Loucy (cell line): ENCODE data around the gene TIAM1.

Experiments used
- H2AFZ ChIP-seq: fragments of 200-600 bp; sonication (generic); 2 replicates; pipeline ENCODE4 v1.6.0; 2016; ENCODE audit warnings: antibody characterized with exemption, mild to moderate bottlenecking, low read length, moderate library complexity
- H3F3A ChIP-seq: fragments of 200-600 bp; 2 replicates; pipeline ENCODE4 v1.6.0; 2016; ENCODE audit warnings: antibody characterized with exemption, low read depth, mild to moderate bottlenecking
- H3K27me3 ChIP-seq: fragments of 200-600 bp; sonication (generic); 2 replicates; pipeline ENCODE4 v1.6.1; 2014; ENCODE audit warnings: low read length, mild to moderate bottlenecking; ENCODE audit not compliant: insufficient read depth, poor library complexity, severe bottlenecking
- H3K36me3 ChIP-seq: fragments of 200-600 bp; sonication (generic); 2 replicates; pipeline ENCODE4 v1.6.1; 2016; ENCODE audit warnings: low read length; ENCODE audit not compliant: insufficient read depth
- H3K4me1 ChIP-seq: fragments of 200-600 bp; sonication (generic); 2 replicates; pipeline ENCODE4 v1.5.1; 2014; ENCODE audit warnings: low read length, mild to moderate bottlenecking; ENCODE audit not compliant: insufficient read depth, poor library complexity, severe bottlenecking
- H3K4me2 ChIP-seq: fragments of 200-600 bp; sonication (generic); 2 replicates; pipeline ENCODE4 v1.6.0; 2014; ENCODE audit warnings: antibody characterized with exemption, low read length, low read depth, mild to moderate bottlenecking; ENCODE audit not compliant: poor library complexity, severe bottlenecking
- H3K4me3 ChIP-seq: fragments of 200-600 bp; sonication (generic); 2 replicates; pipeline ENCODE4 v1.5.1; 2014; ENCODE audit warnings: low read length, mild to moderate bottlenecking, mixed read lengths; ENCODE audit not compliant: poor library complexity, severe bottlenecking
- H3K79me2 ChIP-seq: fragments of 200-600 bp; sonication (generic); 2 replicates; pipeline ENCODE4 v1.6.1; 2014; ENCODE audit warnings: low read length; ENCODE audit not compliant: insufficient read depth
- H3K9ac ChIP-seq: fragments of 200-600 bp; sonication (generic); 2 replicates; pipeline ENCODE4 v1.6.0; 2014; ENCODE audit warnings: mild to moderate bottlenecking, low read depth, low read length, moderate library complexity; ENCODE audit not compliant: poor library complexity, severe bottlenecking
- H3K9me2 ChIP-seq: fragments of 200-600 bp; sonication (generic); replicated peaks from 2 replicates; pipeline ENCODE4 v1.6.1; 2016; ENCODE audit warnings: low read depth, low read length, mixed read lengths
- H3K9me3 ChIP-seq: fragments of 200-600 bp; sonication (generic); 2 replicates; pipeline ENCODE4 v1.6.1; 2014; ENCODE audit warnings: mild to moderate bottlenecking, antibody characterized with exemption, low read length, low read depth; ENCODE audit not compliant: insufficient read depth
- H4K20me1 ChIP-seq: fragments of 200-600 bp; sonication (generic); 2 replicates; pipeline ENCODE4 v1.6.0; 2014; ENCODE audit warnings: antibody characterized with exemption, low read length, mild to moderate bottlenecking; ENCODE audit not compliant: insufficient read depth, poor library complexity, severe bottlenecking
- CTCF ChIP-seq: fragments of 200-600 bp; sonication (generic); conservative IDR thresholded peaks from 2 replicates; pipeline ENCODE4 v1.5.1; 2014; ENCODE audit warnings: mild to moderate bottlenecking, antibody characterized with exemption, low read length
- EZH2phosphoT487 ChIP-seq: fragments of 200-600 bp; IDR thresholded peaks from 2 replicates; pipeline ENCODE4 v1.6.1; 2018; ENCODE audit warnings: antibody characterized with exemption, mild to moderate bottlenecking, moderate library complexity, borderline replicate concordance

The TIAM1 gene

GRCh38 chr21:31316072-31316471, 28.0 kb downstream of the TIAM1 start:
- TF ChIP-seq EZH2phosphoT487 (no peak), CTCF (no peak)
- H3K4me1 ChIP-seq, result no peaks in the 10 kb centered on the region
- no peaks in the 10 kb centered on the region for H3K79me2 ChIP-seq
- H3K4me2 ChIP-seq, result no peak overlapping the region
- no peak overlapping the region for H2AFZ ChIP-seq
- H4K20me1 ChIP-seq, result no peaks in the 10 kb centered on the region
- no peak overlapping the region for H3K9ac ChIP-seq
- H3K27me3 ChIP-seq, result no peaks in the 10 kb centered on the region
- H3K9me3 ChIP-seq, result no peaks in the 10 kb centered on the region
- H3F3A ChIP-seq, result no peaks in the 10 kb centered on the region
- H3K36me3 ChIP-seq, result no peaks in the 10 kb centered on the region
- H3K9me2 ChIP-seq, result no peaks in the 10 kb centered on the region
- no peak overlapping the region for H3K4me3 ChIP-seq

GRCh38 chr21:31310750-31311149, 33.3 kb downstream of the TIAM1 start:
- no peak overlapping the region for H3K9ac ChIP-seq
- H3K4me3 ChIP-seq, result no peak overlapping the region
- no peaks in the 10 kb centered on the region for H3F3A ChIP-seq
- no peaks in the 10 kb centered on the region for H3K9me2 ChIP-seq
- H3K4me2 ChIP-seq, result no peak overlapping the region
- H3K4me1 ChIP-seq, result no peaks in the 10 kb centered on the region
- H3K27me3 ChIP-seq, result no peaks in the 10 kb centered on the region
- no peaks in the 10 kb centered on the region for H3K36me3 ChIP-seq
- no peaks in the 10 kb centered on the region for H3K79me2 ChIP-seq
- H2AFZ ChIP-seq, result no peak overlapping the region
- TF ChIP-seq EZH2phosphoT487, result no peak
- TF ChIP-seq CTCF, result no peak
- no peaks in the 10 kb centered on the region for H4K20me1 ChIP-seq
- no peaks in the 10 kb centered on the region for H3K9me3 ChIP-seq

GRCh38 chr21:31308584-31308983, 35.5 kb downstream of the TIAM1 start:
- H3F3A ChIP-seq, result no peaks in the 10 kb centered on the region
- H3K27me3 ChIP-seq, result no peaks in the 10 kb centered on the region
- H3K4me3 ChIP-seq, result no peak overlapping the region
- no peak overlapping the region for H2AFZ ChIP-seq
- H3K9ac ChIP-seq, result no peak overlapping the region
- no peaks in the 10 kb centered on the region for H3K79me2 ChIP-seq
- H3K9me3 ChIP-seq, result no peaks in the 10 kb centered on the region
- no peaks in the 10 kb centered on the region for H3K36me3 ChIP-seq
- no peaks in the 10 kb centered on the region for H3K4me1 ChIP-seq
- no peaks in the 10 kb centered on the region for H3K9me2 ChIP-seq
- H3K4me2 ChIP-seq, result no peak overlapping the region
- no peaks in the 10 kb centered on the region for H4K20me1 ChIP-seq
- TF ChIP-seq CTCF (no peak), EZH2phosphoT487 (no peak)
